Measurements from ENCODE around the gene TANGO6.

GRCh38 chr16:69085032-69085695 lies 241.8 kb downstream of the TANGO6 start:
- TF ChIP-seq CTCF (IDR thresholded peaks at IDR 0.05; ENCODE audit: low read length) (no peak), EZH2 (optimal IDR thresholded peaks at IDR 0.05; ENCODE audit: low read depth, low read length) (no peak), EZH2phosphoT487 (IDR thresholded peaks at IDR 0.05; ENCODE audit: low read length) (no peak)

Measured in MM.1S (cell line).